SK-N-DZ (cell line): ENCODE data around the gene CDHR1.

Experiments
- DNase-seq: peaks from one replicate; pipeline ENCODE4 v3.0.0-alpha.2; 2015; ENCODE audit warnings: low spot score

Gene CDHR1

DNA sequence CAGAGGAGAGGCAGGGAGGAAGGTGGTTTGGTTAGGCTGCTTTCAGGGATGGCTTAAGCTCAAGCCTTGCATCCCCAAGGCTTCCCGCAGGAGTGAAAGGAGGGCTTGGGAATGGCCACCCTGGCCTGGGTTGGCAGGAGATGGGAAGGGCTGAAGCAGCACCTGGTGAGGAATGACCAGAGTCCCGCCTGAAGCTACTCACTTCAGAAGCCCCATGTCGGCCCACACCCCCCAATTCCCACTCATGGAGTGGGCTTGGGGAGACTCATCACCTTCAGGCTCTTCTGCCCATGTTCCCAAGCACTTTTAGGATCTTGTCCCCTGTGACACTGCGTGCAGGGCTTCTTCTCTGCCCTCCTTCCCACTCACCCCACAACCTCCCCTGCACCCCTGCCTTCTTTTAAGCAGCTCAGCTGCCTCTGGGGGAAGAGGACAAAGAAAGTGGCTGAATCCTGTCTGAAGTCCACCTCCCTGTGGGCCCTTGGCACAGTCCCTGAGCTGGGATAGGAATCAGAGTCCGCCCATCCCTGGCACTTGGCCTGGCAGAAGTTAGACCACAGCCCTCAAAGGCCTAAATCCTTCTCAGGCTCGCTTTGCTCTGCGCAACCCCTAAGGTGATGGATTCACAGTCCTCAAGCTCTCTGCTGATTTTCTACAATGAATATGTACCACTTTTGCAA, 67.0 kb downstream of the CDHR1 start:
- no peak for DNase-seq

- DNase-seq, result peak; percentile 40
Measured at GRCh38 chr10:84262190-84262956, 68.0 kb downstream of the CDHR1 start.

- no peak for DNase-seq
Measured at GRCh38 chr10:84263716-84264115, 69.4 kb downstream of the CDHR1 start.

GRCh38 chr10:84264611-84265141, 70.3 kb downstream of the CDHR1 start:
- peak; percentile 76 for DNase-seq

DNA sequence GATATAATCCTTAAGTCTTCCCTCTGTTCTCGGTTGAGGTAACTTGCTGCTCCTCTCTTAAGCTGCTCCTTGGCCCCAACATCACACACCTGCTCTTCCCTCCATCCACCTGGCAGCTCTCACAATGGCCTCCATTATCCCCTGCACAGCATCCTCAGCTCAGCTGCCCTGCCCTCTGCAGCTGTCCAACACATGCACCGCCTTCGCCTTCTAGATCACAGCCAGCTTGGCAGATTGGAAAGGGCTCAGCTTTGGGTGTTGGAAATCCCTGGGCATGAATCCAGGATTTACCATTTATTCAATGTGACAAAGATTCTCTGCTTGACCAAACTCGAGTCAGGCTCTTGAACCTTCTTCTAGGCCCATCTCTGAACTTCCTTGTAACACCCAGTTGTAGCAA, 71.1 kb downstream of the CDHR1 start:
- no peak for DNase-seq

- DNase-seq, result no peak
Measured at GRCh38 chr10:84267503-84268126, 73.3 kb downstream of the CDHR1 start.

GRCh38 chr10:84269162-84269561, 74.8 kb downstream of the CDHR1 start:
- DNase-seq, result no peak
